GM04503 (cell line): ENCODE measurements around the gene RGS14.
"Not testable (repeated sequence)": the region's sequence is repeated elsewhere in the genome, so short reads cannot be mapped to it uniquely, and the experiment has no call there.

Experiments
- DNase-seq: peaks from one replicate; pipeline ENCODE4 v3.0.0-alpha.2; 2012; ENCODE audit warnings: low read depth

The RGS14 gene

GRCh38 chr5:177366528-177367322, 9.0 kb downstream of the RGS14 start:
- DNase-seq = peak; percentile 25

- no peak for DNase-seq
These were observed 9.7 kb downstream of the RGS14 start for GRCh38 chr5:177367323-177367848.

GRCh38 chr5:177367981-177368868, 10.5 kb downstream of the RGS14 start:
- no peak for DNase-seq

GRCh38 chr5:177368869-177369644, 11.3 kb downstream of the RGS14 start:
- no peak for DNase-seq

GRCh38 chr5:177369645-177370440, 12.1 kb downstream of the RGS14 start:
- DNase-seq = no peak

GRCh38 chr5:177370488-177371119, 12.9 kb downstream of the RGS14 start:
- DNase-seq = peak; percentile 19

- DNase-seq = no peak
These were observed 13.7 kb downstream of the RGS14 start for GRCh38 chr5:177371120-177372033.

- DNase-seq = no peak
These were observed 14.5 kb downstream of the RGS14 start for GRCh38 chr5:177372034-177372896.

GRCh38 chr5:177372910-177373309, 15.2 kb downstream of the RGS14 start:
- DNase-seq = no peak

GRCh38 chr5:177373806-177374205, 16.1 kb downstream of the RGS14 start:
- no peak for DNase-seq

- no peak for DNase-seq
These were observed 16.5 kb downstream of the RGS14 start for GRCh38 chr5:177374211-177374610.

- DNase-seq = not testable (repeated sequence)
These were observed 17.8 kb downstream of the RGS14 start for GRCh38 chr5:177375516-177375915.

GRCh38 chr5:177376107-177376506, 18.4 kb downstream of the RGS14 start:
- DNase-seq = no peak

GRCh38 chr5:177377851-177378776, 20.4 kb downstream of the RGS14 start:
- no peak for DNase-seq

- DNase-seq = no peak
These were observed 21.5 kb downstream of the RGS14 start for GRCh38 chr5:177378884-177379883.

GRCh38 chr5:177380805-177381126, 23.0 kb downstream of the RGS14 start:
- no peak for DNase-seq
